ENCODE measurements around the gene GPR142. TPM values are rescaled to one million over a fixed set of nuclear protein-coding genes. Genes with fewer than 3 reads are reported as not detected.

Gene GPR142
- total RNA-seq, 4 donors from 2014 or later, result 0.67 TPM; not detected in 3

- no peak for TF ChIP-seq CTCF (IDR thresholded peaks at IDR 0.05)
- no peak for TF ChIP-seq POLR2A (IDR thresholded peaks at IDR 0.05)
- Histone ChIP-seq H3K27ac (no peak overlapping the region), H3K4me1 (peaks cover 15 to 27% of the 10 kb centered on the region in 2 donors), H3K27me3 (no peaks in the 10 kb centered on the region), H3K9me3 (no peaks in the 10 kb centered on the region), H3K36me3 (no peaks in the 10 kb centered on the region), H3K4me3 (replicated peaks in 1 of 3) (peak overlapping the region in 2 of 3 donors; percentile 16 to 38)
- WGBS, 2 donors, result 31 to 52% methylated on average over 3 to 9 of the region's 10 CpGs
- DNase-seq, result no peak
- intact Hi-C loops (cut with DNase I), result no loop called here
Measured at GRCh38 chr17:74326506-74326905, 40.8 kb upstream of the GPR142 start.

GRCh38 chr17:74328487-74328886 is 38.8 kb upstream of the GPR142 start:
- H3K4me1 ChIP-seq, result peaks cover 15 to 27% of the 10 kb centered on the region in 2 donors
- TF ChIP-seq CTCF (IDR thresholded peaks at IDR 0.05) (no peak), POLR2A (IDR thresholded peaks at IDR 0.05) (no peak)
- 94 to 100% methylated on average over 3 of the region's 3 CpGs for WGBS, 2 donors
- DNase-seq, result no peak
- no peak overlapping the region for H3K4me3 ChIP-seq (replicated peaks in 1 of 3)
- no peak overlapping the region for H3K27ac ChIP-seq
- H3K36me3 ChIP-seq, result no peaks in the 10 kb centered on the region
- H3K9me3 ChIP-seq, result no peaks in the 10 kb centered on the region
- intact Hi-C loops (cut with DNase I), result no loop called here
- H3K27me3 ChIP-seq, result no peaks in the 10 kb centered on the region

GRCh38 chr17:74329378-74329777 is 37.9 kb upstream of the GPR142 start:
- no peaks in the 10 kb centered on the region for H3K36me3 ChIP-seq
- intact Hi-C loops (cut with DNase I), result no loop called here
- 59 to 68% methylated on average over 3 of the region's 3 CpGs for WGBS, 2 donors
- TF ChIP-seq POLR2A (IDR thresholded peaks at IDR 0.05) (no peak), CTCF (IDR thresholded peaks at IDR 0.05) (no peak)
- no peaks in the 10 kb centered on the region for H3K27me3 ChIP-seq
- no peak for DNase-seq
- peaks cover 15 to 27% of the 10 kb centered on the region in 2 donors for H3K4me1 ChIP-seq
- H3K27ac ChIP-seq, result no peak overlapping the region
- H3K4me3 ChIP-seq (replicated peaks in 1 of 3), result no peak overlapping the region
- H3K9me3 ChIP-seq, result no peaks in the 10 kb centered on the region

GRCh38 chr17:74330446-74330845 is 36.9 kb upstream of the GPR142 start:
- H3K9me3 ChIP-seq, result no peaks in the 10 kb centered on the region
- intact Hi-C loops (cut with DNase I), result no loop called here
- no peak overlapping the region for H3K4me3 ChIP-seq (replicated peaks in 1 of 3)
- H3K27me3 ChIP-seq, result no peaks in the 10 kb centered on the region
- H3K27ac ChIP-seq, result no peak overlapping the region
- no peaks in the 10 kb centered on the region for H3K36me3 ChIP-seq
- 60 to 89% methylated on average over 2 to 8 of the region's 8 CpGs for WGBS, 2 donors
- H3K4me1 ChIP-seq, result peaks cover 14 to 21% of the 10 kb centered on the region in 2 donors
- no peak for DNase-seq
- TF ChIP-seq CTCF (IDR thresholded peaks at IDR 0.05) (no peak), POLR2A (IDR thresholded peaks at IDR 0.05) (no peak)

GRCh38 chr17:74332017-74332650 is 35.2 kb upstream of the GPR142 start:
- Histone ChIP-seq H3K27me3 (no peaks in the 10 kb centered on the region), H3K4me1 (peaks cover under 1 to 10% of the 10 kb centered on the region in 2 donors), H3K4me3 (replicated peaks in 1 of 3) (no peak overlapping the region), H3K27ac (no peak overlapping the region), H3K9me3 (no peaks in the 10 kb centered on the region), H3K36me3 (no peaks in the 10 kb centered on the region)
- no peak for DNase-seq
- TF ChIP-seq POLR2A (IDR thresholded peaks at IDR 0.05), result no peak
- TF ChIP-seq CTCF (IDR thresholded peaks at IDR 0.05), result no peak
- intact Hi-C loops (cut with DNase I), result no loop called here
- WGBS, 2 donors, result 69 to 75% methylated on average over 7 of the region's 7 CpGs
